ENCODE data around the gene LRG1. TPM values are rescaled to one million over a fixed set of nuclear protein-coding genes. Genes with fewer than 3 reads are reported as not detected.
A peak's percentile ranks its signal among the peaks of the same experiment; 100 is the strongest.

The LRG1 gene, protein sequence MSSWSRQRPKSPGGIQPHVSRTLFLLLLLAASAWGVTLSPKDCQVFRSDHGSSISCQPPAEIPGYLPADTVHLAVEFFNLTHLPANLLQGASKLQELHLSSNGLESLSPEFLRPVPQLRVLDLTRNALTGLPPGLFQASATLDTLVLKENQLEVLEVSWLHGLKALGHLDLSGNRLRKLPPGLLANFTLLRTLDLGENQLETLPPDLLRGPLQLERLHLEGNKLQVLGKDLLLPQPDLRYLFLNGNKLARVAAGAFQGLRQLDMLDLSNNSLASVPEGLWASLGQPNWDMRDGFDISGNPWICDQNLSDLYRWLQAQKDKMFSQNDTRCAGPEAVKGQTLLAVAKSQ
- 19.4 TPM for total RNA-seq

DNA sequence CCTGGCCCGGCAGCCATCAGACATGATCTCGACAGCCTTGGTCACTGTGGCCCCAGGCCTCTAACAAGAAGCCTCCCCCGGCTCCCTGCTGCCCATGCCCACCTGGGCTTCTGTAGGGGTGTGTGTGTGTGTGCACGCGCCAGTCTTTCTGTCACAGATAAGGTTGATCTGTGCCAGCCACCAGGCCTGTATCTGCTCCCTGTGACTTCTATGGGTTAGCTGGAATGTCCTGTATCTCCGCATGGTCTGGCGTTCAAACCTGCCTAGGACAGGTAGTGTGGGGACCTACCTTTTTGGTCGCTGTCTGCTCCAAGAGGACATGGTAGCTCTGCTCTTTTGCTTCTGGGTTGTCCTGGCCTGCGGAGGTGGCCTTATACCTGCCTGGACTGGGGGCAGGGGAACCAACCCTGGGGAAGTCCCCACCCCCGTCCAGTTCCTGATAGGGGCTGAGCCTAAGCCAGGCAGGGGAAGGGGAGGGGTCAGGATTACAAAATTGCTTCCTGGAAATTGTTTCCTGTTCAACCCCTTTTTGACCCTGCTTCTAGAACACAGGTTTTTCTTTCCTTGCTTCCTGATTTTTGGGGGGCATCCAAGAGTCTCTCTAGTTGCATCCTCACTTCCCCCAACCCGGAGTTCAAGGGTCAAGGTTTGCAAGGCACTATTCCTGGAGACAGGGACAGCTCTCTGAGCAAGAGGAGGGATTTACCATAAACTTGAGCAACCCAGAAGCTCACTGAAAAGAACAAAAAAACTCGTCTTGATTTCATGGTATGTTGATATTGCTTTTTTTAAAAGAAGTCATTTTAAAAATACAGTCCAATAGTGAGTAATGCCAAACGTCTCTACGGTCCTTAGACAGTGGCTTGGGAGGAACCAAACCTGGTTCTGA is at the start of gene LRG1:
Gene LRG1, minus strand, starts transcription at position 344 of the 889 bp plus-strand sequence. Its CDS starts 23 bp downstream, at position 321.
- DNase-seq (ENCODE audit: low spot score) = peak; percentile 88

DNA sequence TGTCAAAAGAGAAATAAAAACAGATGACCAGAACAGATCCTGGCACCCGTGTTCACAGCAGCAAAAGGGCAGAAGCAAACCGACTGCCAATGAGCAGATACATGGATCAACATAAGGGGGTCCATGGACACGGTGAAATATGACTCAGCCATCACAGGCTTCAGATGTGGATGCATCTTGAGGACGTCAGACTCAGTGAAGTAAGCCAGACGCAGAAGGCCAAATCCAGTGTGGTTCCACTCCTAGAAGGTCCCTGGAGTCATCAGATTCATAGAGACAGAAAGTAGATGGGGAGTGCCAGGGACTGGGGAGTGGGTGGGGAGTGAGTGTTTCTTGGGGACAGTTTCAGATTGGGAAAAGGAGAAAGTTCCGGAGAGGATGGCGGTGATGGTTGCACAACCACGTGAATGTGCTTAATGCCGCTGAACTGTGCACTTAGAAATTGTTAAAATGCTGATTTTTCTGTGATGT is 48.5 kb upstream of the LRG1 start:
- DNase-seq (ENCODE audit: low spot score) = no peak

DNA sequence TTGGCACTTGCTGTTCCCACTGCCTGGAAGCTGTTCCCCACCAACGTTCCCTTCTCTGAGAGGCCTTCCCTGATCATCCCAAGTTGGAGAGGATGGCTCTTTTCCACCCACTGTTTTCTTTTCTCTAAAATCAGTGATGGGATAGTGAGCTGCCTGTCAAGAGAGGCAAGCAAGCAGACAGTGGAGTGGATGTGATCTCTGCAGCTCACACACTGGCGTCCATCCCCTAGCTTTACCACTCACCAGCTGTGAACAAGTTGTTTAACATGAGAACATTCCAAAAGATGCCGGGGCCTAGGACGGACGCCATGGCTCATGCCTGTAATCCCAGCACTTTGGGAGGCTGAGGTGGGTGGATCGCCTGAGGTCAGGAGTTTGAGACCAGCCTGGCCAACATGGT is 47.7 kb upstream of the LRG1 start:
- no peak for DNase-seq (ENCODE audit: low spot score)

DNA sequence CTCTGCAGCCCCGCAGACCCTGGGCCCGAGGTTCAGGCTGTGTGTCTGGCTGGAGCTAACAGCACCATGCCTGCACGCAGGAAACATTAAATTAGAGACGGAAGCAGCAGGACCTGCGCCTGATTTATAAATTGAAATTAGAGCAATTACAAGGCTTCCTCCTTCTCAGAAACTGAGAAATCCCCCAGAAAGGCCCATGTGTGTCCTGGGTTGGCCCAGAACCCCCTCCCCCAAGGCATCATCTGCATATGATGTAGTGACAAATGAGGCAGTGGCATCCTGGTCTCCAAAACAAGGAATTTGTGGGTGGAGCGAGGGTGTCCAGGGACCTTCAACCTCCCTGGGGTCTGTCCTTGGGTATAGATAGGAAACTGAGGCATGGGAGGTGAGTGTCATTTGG is 46.9 kb upstream of the LRG1 start:
- DNase-seq (ENCODE audit: low spot score) = no peak

DNA sequence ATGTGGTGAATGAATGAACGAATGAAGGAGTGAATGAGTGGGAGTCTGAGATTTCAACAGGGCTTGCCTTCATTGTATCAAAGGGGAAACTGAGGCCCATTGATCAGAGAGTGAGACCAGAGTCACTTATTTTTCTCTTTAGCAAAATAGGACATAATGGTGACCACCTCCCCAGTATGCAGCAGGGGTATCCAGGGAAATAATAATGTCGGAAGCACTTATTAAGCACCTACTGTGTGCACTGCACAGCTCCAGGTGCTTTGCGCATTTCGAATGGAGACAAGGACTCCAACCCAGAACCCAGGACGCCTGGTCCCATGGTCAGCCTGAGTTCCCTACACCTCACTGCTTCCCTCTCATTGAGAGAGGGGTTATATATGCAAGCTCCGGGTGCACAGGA is 46.4 kb upstream of the LRG1 start:
- no peak for DNase-seq (ENCODE audit: low spot score)

DNA sequence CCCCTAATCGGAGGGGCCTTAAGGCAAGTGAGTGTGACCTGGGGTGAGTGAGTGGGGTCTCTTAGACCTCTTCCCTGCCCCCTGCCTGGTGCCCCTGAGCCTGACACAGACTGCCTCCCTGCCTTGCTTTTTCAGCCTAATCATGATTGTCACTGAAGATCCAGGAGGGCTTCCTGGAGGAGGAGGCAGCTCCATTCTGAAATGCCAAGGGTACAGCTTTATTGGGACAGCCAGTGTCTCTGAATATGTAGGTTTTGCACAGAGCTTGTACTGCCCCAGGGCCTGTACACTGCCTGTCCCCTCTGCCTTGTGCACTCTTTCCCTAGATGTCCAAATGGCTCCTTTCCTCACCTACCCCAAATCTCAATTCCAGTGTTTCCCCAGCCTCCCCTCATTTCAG is 45.7 kb upstream of the LRG1 start:
- no peak for DNase-seq (ENCODE audit: low spot score)

DNA sequence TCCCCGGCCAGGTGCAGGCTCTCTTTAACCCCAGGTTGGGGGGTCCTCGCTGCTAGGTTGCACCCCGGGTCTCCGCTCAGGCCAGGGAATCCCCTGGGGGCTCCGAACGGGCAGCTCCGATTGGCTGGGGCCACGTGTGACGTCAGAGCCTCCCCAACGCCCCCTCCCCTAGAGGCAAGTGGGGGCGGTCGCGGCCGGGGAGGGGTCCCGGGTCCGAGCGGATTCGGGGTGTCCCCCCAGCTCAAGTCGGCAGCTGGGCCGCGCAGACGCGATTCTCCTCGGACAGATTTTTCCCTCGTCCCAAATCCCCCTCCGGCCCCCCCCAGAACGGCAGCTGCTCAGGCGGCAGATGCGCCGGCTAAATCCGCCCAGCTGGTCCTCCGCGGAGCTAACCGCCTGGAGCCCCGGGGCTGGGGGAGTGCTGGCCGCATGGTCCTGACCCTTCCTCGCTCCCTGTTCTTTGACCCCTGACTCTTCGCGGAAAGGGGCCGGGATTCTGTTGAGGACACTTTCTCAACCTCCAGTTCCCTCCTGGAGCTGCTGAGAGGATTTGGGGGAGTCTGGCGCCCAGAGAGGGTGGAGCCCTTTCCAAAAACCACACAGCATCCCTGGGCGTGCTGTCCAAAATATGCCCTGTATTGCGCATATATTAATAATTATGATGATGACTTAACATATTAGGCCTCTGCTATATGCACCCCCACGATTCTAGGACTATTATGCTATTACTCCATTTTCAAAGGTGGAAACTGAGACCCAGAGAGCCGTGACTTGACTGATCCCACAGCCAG is 45.0 kb upstream of the LRG1 start:
- no peak for DNase-seq (ENCODE audit: low spot score)

DNA sequence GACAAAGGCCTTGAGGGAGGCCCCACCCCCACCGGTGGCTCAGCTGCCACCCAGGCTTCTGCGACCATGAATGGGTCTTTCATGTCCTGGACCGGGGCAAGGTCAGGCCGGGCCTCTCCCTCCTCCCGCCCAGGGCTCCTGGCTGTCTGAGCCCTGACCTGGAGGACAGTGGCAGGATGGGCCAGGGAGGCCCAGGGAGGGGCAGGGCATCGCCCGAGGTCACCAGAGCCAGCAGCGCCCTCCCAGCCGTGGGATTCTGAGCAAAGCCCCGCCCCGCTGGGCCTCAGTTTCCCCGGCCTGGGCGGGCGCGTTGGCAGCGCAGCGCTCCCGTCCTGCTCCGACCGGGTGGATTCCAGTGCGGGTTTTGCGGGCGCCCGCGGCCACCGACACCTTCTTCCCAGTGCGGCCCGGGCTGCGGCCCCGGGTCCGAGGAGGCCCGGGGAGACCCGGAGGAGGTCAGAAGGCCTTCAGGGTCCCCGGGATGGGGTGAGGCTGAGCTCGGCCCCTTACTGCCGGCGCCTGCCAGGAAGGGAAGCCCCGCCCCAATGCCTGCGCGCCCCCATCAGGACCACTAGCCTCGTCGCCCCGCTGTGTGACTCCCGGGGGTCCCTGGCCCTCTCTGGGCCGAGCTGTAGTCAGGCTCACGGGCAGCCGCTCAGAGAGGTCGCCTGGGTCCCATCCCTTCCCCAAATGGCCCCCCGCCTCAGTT is 44.3 kb upstream of the LRG1 start:
- DNase-seq (ENCODE audit: low spot score) = no peak

DNA sequence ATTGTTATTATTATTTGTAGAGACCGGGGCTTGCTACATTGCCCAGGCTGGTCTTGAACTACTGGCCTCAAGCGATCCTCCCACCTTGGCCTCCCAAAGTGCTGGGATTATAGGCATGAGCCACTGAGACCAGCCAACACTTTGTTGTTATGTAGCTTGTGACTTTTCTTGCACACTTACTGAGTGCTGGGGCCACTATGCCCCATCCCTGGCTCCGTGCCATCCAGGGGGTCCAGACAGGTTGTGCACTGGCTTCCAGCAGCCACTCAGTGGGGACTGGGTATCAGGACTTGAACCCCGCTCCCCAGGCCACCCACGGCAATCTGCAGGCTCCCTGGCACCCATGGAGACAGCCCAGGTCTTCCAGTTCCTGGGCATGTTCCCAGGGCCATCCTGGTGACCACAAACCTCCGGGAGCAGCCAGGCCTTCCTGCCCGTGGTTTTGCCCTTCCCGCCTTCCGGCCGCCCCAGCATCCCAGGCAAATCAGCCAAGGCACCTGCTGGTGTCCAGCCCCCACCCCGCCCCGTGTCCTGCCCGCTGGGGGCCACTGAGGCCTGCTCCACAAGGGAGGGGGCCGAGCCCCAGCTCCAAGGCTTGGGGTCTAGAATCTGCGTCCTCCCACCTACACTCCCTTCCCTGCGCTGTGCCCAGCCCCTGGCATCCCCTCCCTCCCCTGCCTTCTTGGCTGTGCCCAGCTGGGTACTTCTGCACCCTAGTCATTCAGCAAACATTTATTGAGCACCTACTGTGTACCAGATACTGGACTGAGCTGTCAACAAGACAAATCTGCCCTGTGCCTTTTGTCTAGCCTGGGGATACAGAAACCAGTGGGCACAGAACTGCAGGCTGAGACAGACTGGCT is 43.4 kb upstream of the LRG1 start:
- no peak for DNase-seq (ENCODE audit: low spot score)

DNA sequence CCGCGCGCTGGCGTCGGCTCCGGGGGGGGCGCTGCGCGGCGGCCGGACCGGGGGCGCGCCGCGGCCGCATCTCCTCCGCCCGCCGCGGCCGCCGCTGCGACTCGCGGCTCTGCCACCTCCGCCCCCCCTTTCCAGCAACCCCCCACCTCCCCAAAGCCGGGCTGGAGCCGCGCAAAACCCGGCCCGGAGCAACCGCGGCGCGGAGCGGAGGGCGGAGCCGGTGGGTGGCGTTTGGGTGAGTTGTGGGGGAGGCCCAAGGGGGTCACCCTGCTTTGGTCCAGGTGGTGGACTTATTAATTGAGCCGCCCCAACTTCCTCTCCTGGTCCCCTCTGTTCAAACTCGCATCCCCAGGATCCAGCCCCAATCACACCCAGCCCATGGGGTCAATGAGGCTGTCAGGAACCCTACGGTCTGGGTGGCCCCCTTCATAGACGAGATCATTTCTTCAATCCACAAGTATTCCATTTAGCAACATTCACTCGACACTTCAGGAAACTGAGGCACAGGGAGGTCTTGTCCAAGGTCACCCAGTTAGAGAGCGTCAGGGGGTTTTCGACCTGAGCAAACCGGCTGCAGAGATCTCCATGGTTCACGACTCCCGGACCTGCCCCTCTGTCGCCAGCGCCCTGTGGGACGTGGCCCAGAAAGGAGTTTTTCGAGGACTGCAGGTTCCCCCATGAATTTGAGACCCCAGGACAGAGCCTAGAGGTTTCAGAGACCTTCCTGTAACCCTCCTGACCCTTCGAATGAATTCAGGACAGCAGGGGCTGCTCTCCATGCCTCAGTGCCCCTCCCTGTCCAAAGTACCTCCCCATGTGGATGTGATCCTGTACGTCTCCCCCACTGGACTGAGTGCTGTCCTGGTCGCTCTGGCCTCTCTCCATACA is 42.1 kb upstream of the LRG1 start:
- DNase-seq (ENCODE audit: low spot score) = no peak

DNA sequence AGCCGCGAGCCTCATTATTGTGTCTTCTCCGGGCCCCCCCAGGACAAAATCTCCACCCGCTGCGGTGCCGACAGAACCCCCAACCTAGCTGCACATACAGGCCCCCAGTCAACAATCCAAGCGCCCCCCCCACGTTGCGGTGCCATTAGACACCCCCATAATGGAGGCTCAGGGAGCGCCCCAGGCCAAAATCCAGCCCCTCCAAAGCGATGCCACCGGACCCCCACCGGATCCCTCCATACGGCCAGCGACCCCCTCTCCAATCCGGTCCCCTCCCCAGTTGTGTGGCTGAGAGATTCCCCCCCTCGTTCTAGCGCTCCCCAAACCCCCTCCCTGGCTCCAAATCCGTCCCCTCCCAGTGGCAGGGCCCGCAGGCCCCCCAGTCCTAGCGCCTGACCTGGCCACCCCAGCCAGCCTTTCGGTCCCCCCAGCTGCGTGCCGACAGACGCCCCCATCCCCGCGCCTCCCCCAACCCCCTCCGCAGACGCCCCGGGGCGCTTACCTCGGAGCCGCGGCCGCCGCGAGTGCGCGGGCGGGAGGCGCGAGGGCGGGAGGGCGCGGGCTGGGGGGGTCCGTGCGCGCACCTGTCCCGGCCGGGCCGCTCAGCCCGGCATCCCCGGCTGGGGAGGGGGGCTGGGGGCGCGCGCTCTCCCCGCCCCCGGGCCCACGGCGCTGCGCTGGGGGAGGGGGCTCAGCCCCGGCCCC is 41.3 kb upstream of the LRG1 start:
- DNase-seq (ENCODE audit: low spot score) = no peak

DNA sequence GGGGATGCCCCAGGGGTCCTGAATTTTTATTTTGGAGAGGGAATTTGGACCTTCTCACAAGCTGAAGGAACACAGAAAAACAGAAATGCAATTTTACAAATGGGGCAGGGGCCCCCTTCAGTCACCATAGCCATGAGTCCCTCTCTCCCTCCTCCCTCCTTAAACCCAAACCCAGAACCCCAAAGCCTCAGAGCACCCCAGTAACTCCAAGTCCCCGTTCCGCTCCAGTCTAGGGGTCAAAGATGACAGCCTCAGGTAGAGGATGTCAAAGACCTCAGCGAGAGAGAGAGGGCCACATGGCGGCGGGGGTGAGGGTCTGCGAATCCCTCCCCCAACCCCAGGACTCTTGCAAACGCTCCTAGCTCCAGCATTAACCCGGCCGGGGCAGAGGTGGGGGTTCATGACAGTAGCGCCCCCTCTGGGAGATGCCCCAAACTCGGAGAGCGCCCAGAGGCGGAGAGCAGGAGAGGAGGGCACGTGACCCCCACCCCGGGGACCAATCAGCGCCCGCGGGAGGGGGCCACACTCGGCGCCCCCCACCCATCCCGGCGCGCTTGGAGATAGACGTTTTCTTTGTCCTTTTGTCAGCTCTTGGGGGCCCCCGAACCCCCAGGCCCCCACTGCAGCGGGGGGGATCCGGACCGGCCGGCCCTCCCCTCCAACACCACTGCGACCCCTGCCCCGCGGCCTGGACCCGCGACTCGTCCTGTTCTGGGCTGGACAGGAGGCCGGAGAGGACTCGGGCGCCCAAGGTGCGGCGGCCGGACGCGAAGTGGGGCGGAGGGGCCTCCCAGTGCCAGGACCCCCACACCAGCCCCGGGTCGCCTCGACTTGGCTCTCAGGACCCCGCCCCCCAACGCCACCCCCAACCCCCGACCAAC is 40.4 kb upstream of the LRG1 start:
- DNase-seq (ENCODE audit: low spot score) = no peak

DNA sequence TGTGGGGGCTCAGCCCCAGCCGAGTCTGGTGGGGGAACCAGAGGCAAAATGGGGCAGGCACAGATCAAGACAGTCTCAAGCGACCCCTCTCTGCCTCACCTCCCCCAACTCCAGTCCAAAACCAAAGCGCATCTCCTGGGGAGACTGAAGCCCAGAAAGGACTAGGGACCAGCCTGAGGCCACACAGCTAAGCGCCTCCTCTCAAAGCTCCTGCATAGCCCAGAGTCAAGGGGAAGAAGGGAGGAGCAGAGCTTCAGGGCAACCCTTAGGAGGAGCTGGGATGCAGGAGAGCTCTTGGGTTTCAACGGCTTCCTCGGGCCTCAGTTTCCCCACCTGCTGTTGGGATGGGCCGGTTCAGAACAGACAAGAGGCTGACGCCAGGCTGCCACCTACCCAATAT is 39.6 kb upstream of the LRG1 start:
- no peak for DNase-seq (ENCODE audit: low spot score)

DNA sequence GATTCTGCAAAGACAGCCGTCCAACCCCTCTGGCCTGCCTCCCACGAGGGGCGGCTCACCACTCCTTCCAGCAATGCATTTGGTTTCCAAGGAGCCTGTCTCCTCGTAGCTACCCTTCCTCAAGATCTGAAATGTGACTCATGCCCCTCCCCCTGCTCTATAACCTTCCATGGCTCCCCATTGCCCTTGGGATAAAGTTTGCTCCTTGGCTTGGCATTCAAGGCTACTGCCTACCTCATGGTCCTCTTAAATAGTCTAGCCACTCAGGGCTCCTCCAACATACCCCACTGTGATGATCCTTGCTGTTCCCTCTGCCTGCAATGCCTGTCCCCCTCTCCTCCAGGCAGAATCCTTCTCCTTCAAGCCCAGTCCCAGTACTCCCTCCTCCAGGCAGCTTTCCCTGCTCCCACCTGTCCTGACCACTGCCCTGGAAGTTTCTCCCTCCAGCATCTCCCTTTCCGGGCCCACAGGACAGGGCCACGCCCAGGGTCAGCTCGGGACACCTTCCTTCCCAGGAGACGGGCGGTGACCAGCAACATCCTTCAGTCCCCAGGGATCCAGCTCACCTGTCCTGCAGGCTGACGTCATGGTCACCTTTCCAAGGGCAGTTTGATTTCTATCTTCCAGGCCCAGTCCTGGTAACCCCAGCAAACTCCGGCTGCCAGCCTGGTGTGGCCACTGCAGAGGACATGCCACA is 38.9 kb upstream of the LRG1 start:
- no peak for DNase-seq (ENCODE audit: low spot score)

DNA sequence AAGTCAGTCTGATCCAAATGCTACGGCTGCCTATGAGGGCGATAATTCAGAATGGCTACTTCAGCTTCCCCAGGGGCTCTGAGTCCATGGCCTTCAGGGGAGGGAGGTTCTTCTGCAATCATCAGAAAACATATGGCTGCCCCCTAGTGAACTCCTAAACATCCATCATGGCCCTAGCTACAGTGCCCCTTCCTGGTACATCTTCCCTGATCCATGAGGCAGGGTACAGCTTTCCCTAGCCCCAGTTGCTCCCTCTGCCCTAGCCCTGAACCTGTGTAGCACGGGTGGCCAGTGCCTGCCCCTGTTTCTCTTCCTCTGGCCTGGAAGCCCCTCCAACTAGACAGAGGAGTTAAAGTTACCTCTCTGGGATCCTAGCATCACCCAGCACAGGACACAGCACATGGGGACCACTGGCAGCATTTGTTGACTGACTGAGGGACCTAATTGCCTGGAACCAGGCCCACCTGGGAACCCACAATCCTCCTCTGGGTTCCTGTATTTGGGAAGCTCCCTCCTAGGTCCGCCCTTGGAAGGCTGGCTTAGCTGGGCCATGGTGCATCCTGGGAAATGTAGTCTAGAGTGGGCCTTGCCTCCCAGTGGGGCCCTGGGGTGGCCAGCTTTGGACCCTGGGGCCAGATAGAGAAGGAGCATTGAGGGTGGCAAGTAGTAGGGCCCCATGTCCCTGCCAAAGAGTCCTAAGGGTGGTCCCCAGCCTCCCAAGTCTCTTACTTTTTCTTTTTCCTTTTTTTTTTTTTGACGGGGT is 37.4 kb upstream of the LRG1 start:
- no peak for DNase-seq (ENCODE audit: low spot score)
